Stimulated activated CD4-positive, alpha-beta T cell treated with anti-CD3 and anti-CD28 coated beads, Interleukin-1b, Interleukin-23, amount 100 ng/mL, for 4 hours (primary cell): ENCODE measurements around the gene TRAPPC6A.

Experiments used
- DNase-seq, 2 donors: peaks; one replicate each; pipeline ENCODE4 v3.0.0-alpha.2; 2020; ENCODE audit warnings: low read depth in 2 of 2

The TRAPPC6A gene

DNA sequence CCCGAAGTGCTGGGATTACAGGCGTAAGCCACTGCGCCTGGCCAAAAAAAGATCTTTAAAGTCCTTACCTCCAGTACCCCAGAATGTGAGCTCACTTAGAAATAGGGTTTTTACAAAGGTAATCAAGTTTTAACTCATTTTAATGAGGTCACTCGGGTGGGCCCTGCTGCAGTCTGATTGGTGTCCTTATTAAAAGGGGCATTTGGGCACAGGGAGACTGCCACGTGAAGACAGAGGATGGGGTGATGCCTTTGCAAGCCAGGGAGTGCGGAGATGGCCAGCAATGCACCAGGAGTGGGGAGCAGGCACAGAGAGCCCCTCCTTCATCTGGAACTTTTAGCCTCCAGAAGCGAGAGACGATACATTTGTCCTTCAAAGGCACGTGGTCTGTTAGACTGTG lies 28.9 kb downstream of the TRAPPC6A start:
- no peak for DNase-seq

DNA sequence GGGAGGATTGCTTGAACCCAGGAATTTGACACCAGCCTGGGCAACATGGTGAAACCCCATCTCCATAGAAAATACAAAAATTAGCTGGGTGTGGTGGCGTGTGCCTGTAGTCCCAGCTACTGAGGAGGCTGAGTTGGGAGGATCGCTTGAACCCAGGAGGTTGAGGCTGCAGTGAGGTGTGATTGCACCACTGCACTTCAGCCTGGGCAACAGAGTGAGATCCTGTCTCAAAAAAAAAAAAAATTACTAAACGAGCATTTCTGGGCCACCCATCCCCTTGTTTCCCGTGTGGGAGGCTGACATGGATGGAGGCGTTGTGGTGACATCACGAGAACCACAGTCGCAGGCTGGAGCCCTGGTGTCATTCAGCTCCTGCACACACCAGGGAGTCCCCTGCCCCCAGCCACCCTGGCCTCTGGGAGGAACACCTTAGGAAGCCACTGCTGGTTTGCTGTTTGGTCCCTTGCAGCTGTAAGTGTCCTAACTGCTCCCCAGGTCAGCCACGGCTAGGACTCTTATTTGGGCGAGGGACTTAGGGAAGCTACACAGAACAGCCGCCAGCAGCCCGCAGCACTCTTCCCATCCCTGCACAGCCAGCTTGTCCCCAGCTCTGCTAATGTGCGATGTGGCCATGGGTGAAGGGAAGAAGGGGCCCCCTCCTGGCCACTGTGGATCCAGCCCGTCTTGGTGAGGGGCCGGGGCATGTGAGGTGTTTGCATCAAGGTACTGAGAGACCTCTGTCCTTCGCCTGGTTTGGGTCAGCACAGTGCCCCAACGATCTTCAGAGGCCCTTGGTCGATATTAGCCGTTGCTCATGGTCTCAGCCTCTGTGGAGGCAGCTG lies 30.0 kb downstream of the TRAPPC6A start:
- no peak for DNase-seq

DNA sequence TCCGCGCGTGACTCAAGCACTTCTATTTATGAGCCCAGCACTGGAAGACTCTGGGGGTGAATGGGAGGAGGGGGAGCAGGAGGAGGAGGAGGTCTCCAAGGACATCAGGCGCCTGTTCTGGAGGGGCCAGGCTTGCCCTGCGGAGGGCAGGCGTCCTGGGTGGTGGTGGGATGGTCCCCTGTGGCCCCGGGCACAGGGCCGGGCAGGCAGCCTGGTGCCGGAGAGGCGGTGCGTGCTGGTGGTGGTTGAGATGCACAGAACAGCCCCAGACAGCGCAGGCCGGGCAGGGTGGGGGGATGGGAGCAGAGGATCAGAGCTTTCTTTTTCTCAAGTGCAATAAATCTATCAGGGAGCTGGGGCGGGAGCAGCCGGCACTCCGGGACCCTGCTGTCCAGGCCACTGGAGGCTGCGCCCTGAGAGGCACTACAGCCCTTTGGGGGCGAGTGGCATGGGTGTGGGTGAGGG lies 31.3 kb downstream of the TRAPPC6A start:
- DNase-seq = no peak

DNA sequence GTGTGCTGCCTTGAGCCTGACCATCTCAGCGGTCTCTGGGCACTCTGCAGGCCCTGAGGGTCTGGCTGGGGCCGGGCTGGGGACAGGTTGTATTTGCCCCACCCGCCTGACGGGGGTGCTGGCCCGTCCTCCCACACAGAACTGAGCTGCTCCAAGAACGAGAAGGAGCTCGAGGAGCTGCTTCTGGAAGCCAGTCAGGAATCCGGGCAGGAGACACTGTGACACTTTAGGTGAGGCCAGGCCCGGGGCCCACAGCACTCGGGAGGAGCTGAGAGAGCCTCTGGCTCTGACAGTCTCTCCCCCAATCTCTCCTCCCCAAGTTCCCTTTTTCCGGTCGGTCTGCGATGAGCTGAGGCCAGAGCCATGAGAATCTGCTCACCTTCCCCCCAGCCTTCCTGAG lies 31.8 kb downstream of the TRAPPC6A start:
- no peak for DNase-seq

DNA sequence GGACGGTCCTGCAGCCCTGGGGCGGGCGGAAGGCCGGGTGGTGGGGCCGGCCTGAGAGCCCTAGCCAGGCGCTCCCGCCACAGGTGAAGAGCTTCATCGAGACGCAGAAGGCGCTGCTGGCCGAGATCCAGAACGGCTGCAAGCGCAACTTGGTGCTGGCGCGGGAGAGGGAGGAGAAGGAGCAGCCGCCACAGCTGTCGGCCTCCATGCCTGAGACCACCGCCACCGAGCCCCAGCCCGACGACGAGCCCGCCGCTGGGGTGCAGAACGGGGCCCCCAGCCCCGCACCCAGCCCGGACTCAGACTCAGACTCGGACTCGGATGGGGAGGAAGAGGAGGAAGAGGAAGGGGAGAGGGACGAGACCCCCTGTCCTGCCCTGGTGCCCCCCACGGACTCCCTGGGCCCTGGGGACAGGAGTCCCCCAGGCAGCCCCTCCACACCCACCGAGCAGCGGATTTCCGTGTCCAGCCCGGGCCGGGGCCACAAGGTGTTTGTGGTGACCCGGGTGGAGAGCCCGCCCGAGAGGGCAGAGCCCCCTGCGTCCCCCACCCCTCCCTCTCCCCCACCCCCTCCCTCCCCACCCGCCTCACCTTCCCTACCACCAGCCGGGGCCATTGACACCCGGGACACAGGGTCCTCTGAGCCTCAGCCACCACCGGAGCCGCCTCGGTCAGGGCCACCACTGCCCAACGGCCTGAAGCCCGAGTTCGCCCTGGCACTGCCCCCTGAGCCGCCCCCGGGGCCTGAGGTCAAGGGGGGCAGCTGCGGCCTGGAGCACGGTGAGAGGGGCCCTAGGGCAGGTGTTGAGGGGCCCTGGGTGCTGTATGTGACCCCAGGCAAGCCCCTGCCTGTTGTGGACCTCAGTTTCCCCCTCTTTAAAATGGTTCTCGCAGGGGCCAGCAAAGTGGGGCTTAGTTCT lies 32.5 kb downstream of the TRAPPC6A start:
- no peak for DNase-seq

DNA sequence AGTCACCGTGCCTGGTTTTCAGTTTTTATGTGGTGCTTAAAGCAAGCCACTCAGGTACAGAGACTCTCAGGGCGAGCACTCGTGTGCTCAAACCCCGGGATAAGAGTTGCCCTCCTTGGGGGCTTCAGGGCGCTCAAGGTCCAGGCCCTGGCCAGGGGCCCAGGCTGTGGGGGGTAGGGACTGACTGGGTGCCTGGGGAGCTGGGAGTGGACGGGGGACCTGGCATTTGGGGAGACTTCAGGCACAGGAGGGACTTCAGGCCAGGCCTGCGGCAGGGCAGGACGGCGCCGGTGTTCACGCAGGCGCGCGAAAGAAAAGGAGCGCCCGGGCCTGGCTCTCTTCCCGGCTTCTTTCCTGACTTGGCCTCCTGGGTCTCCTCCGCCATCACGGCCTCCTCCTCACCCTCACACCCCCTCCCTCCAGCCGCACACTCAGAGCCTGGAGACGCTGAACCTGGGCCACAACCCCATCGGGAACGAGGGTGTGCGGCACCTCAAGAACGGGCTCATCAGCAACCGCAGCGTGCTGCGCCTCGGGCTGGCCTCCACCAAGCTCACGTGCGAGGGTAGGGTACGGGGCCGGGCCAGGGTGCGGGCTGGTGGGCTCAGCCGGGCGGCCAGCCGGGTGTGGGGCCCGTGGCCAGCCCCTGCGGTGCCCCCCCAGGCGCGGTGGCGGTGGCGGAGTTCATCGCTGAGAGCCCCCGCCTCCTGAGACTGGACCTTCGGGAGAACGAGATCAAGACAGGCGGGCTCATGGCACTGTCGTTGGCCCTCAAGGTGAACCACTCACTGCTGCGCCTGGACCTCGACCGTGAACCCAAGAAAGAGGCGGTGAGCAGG lies 33.4 kb downstream of the TRAPPC6A start:
- no peak for DNase-seq

DNA sequence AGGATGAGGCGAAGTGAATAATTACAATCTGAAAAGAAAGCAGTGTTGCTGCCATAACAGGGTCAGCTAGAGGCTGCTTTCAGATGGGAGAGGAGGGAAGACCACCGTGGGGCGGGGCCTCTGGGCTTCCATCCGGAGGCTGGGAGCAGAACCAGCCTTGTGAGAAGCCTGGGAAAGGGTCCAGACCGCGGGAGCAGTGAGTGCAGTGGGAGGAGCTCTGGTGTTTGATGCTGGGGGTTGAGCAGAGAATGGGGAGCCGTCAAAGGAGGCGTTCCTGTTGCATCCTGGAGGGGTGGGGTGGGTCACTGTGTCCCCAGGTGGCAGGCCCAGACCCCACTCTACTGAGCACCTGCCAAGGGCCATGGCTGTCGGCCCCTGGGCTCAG lies 35.3 kb downstream of the TRAPPC6A start:
- DNase-seq = no peak

DNA sequence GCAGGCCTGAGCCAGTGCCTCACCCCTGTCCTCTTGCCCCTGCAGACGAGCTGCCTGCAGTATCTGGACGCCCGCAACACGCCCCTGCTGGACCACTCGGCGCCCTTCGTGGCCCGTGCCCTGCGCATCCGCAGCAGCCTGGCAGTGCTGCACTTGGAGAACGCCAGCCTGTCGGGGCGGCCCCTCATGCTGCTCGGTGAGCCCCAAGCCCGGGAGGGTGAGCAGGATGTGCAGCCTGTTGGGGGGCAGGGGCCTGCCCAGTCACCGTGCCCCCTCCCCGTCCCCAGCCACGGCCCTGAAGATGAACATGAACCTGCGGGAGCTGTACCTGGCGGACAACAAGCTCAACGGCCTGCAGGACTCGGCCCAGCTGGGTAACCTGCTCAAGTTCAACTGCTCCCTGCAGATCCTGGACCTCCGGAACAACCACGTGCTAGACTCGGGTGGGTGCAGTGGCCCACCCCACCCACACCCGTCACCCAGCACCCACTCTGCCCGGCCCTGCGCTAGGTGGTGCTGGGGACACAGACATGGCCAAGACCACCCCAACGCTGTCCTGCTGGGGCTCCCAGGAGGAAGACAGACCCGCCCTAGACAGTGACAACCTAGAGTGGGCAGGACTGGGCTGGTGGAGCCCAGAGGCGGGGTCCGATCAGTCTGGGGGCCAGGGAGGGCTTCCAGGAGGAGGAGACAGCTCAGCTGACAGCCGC lies 35.9 kb downstream of the TRAPPC6A start:
- no peak for DNase-seq

DNA sequence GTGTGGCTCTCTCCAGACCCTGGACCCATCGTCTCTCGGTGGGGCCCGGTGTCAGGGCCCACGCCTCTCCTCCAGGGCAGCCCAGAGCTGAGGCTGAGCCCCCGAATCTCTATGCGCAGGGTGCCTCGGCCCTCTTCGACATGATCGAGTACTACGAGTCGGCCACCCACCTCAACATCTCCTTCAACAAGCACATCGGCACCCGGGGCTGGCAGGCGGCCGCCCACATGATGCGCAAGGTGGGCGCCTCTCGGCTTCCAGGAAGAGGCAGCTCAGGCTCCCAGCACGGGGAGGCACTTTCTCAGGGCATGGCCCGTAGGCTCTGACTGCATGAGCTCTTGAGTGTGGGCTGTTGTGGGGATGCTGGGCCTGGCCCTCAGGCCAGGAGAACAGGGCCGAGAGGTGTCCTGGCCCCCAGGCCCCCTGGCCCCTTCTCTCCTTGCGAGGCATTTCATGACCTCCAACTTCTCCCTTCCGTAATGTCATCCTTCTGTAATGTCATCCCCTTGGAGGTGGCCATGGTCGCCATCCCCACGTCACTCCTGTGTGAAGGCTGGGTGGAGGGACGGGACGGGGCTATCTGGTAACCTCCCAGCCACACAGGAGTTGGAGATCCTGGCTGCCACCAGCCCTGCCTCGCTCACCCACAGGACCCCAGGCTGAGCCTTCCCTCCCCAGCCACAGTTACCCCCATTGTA lies 36.7 kb downstream of the TRAPPC6A start:
- DNase-seq = no peak

DNA sequence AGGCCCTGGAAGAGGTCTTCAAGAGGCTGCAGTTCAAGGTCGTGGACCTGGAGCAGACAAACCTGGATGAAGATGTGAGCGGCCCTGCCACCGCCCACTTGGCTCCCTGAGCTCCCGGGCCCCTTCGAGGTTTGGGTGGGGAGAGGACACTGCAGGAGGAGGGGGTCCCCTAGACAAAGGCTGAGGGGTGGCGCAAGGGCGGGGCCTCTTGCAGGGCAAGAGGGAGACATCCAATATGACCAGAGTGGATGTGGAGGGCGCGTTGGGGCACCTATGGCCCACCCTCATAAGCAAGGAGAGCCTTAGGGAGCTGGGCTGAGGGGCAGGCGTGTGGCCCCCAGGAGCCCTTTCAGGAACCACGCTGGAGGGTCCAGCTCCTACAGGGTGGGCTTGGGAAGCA lies 37.5 kb downstream of the TRAPPC6A start:
- no peak for DNase-seq

DNA sequence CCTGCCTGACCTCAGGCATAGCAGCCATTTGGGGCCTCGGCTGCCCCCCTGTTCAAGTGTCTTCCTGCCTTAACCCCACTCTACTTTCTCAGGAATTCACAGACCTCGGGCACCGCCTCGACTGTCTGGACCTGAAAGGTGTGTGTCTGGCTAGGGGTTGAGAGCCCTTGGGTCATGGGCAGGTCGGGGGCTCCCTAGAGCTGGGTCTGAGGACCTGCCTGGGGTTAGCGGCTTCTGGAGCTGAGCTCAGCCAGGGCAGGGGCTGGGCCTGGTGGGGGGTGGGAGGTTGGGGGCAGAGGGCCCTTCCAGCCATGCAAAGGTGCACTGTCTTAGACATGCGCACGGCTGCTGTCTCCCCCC lies 37.9 kb downstream of the TRAPPC6A start:
- DNase-seq = no peak

DNA sequence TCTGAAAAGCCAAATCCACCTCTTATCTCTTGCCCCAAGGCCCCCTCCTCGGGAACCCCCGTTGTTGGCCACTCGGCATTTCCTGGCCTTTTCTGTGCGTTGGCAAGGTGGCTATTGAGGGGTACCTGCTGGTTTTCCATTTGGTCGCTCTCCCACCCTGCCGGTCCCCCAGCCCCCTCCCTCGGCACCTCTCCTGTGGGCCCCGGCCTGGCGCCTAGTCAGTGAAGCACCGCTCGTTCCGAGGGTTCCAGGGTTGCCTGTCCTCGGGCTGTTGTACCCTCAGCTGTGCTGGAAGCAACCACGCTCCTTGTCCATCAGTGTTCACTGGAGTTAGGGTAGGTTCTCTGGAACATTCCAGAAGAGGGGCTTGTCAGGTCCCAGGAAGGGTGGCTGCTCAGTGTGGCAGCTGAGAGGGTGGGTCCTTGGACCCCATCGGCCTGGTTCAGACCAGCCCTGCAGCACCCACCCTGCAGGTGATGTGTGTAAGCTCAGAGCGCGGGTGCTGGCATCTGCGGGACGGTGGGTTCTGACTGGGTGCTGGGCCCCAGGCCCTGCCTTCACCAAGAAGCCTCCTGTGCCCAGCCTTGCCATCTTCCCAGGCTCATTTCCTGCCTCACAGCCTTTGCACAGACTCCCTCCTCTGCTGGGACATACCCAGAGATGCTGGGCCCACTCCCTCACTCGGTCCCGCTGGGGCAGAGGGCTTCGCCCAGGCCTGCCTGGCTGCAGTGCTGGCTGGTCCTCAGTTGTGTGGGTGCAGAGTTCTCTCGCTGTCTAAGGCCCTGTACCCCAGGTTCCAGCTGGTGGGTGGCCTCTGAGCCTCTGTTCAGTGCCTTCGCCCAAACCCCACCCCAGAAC lies 38.5 kb downstream of the TRAPPC6A start:
- no peak for DNase-seq

DNA sequence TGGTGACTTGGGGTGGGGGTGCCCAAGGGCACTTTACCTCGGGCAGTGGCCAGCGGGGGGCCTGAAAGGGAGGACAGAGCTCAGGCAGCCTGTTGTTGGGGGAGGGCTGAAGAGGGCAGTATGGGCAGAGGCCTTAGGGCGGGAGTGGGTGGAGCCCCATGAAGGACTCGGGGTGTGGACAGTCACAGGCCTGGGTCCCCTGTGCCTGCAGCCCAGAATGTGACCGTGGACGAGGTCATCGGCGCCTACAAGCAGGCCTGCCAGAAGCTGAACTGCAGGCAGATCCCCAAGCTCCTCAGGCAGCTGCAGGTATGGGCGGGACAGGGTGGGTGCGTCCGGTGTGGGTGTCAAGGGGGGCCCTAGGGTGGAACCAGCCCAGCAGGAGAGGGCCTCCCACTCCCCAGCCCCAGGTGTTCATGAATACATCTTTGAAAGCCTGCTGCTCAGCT lies 39.7 kb downstream of the TRAPPC6A start:
- DNase-seq = no peak

DNA sequence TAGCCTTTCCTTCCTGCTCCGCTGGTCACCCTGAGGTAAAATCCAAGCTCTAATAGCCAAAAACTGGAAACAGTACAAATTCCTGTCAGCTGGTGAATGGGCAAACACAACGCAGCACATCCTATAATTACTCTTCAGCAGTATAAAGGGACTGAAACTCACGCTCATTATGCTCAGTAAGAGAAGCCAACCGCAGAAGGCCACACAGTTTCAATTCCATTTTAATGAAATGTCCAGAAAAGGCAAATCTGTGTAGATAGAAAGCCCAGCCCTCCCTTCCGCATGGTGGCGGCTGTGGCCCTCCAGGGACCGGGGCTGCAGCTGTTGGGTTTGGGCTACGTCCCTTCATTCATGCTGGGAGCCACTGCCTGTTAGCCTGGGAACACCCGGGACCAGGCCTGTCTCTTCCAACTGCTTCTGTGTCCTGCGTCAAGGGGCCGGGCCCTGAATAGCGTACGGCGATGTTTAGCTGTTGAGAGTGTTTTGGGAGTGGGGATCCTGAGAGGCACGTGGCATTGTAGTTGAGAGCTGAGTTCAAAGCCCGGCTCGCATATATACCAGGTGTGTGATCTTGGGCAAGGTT lies 40.8 kb downstream of the TRAPPC6A start:
- DNase-seq = no peak

DNA sequence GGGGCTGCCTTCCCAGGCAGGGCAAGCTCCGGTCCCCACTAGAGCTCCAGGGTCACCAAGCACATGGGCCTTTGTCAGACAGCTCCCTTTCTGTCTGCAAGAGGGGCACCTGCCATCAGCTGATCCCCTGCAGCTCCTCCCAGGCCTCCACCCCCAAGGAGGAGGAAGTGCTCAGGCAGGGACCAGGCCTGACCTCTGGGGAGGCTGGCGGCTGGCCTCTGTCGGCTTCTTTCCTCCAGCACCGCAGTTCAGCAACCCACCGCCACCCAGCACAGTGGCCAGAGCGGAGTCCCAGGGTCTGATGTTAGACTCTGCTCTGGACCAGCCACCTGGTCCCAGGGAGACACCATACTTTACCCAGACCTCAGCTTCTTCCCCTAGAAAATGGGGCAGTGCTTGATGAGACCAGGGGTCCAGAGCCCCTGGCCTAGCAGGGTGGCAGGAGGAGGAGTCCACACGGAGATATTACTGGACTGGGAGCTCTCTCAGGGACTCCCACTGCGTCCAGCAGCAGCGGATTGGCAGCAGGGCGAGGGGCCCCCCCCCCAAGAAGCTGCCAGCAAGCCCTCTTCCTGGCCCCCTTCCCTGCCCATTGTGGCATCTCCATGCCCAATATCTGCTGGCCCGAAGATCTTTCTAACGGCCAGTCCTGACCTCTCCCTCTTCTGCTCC lies 41.4 kb downstream of the TRAPPC6A start:
- DNase-seq = no peak

DNA sequence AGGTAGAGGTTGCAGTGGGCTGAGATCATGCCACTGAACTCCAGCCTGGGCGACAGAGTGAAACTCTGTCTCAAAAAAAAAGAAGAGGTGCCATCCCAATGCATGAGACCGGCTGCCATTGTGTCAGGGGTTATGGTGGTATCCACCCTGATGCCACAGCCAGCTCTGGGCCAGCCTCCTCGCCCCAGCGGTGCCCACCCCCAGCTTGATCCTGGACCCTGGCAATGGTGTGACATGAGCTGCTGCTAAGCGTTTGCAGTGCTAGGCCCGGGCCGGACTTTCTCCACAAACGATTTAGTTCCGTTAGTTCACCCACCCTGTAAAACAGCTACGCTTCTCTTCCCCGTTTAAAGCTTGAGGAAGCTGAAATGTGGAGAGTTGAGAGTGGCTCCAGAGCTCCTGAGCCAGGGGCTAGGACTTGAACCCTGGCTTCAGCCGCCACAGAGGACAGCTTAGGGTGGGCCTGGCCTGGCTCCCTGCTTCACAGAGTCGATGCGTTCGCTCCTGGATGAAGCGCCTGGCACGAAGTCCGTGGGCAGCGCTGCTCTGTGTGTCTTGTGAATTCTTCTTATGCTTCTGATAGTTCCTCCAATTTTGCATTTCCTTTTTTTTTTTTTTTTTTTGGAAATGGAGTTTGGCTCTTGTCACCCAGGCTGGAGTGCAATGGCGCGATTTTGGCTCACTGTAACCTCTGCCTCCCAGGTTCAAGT lies 42.7 kb downstream of the TRAPPC6A start:
- no peak for DNase-seq

DNA sequence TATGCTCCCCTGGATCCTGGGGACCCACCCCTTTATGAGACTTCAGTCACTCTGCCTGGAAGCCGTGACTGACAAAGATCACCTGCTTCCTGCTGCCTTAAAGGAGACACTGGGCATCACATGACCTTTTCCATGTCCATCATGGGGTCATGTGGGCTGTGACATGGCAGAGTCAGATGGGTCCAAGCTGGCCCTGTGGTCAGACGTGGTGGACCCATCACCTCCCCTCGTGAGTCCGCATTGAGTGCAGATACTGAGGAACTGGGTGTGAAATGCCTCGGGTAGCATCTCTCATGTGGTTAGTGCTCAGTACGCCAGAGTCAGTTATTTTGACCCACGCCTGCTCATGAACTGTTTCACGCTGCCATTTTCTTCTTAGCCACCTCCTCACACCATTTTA lies 44.4 kb downstream of the TRAPPC6A start:
- DNase-seq = no peak
